ENCODE results near the gene ITPK1.

ITPK1 gene

GRCh38 chr14:93104961-93105360, 10.8 kb downstream of the ITPK1 start:
- H3K79me2 ChIP-seq (ENCODE audit: control insufficient read depth, insufficient read depth, low read length, unreplicated experiment) = peaks cover 14% of the 10 kb centered on the region
- H3K27ac ChIP-seq (ENCODE audit: low read depth, low read length) = peak overlapping the region; percentile 10; the same call in 1 of the 2 replicates
- peaks cover 16% of the 10 kb centered on the region for H3K4me1 ChIP-seq (ENCODE audit: control insufficient read depth, insufficient read depth, low read length, unreplicated experiment)
- H2AFZ ChIP-seq (ENCODE audit: low read length, unreplicated experiment) = no peak overlapping the region
- no peaks in the 10 kb centered on the region for H3K36me3 ChIP-seq (ENCODE audit: insufficient read depth, low read length)
- H3K4me3 ChIP-seq (ENCODE audit: low read depth, low read length) = no peak overlapping the region
- no peaks in the 10 kb centered on the region for H3K27me3 ChIP-seq (ENCODE audit: insufficient read depth, low read length)

- Histone ChIP-seq H3K27me3 (ENCODE audit: insufficient read depth, low read length) (no peaks in the 10 kb centered on the region), H3K27ac (ENCODE audit: low read depth, low read length) (no peak overlapping the region), H2AFZ (ENCODE audit: low read length, unreplicated experiment) (no peak overlapping the region), H3K79me2 (ENCODE audit: control insufficient read depth, insufficient read depth, low read length, unreplicated experiment) (peaks cover 17% of the 10 kb centered on the region), H3K4me1 (ENCODE audit: control insufficient read depth, insufficient read depth, low read length, unreplicated experiment) (peaks cover 16% of the 10 kb centered on the region), H3K4me3 (ENCODE audit: low read depth, low read length) (no peak overlapping the region), H3K36me3 (ENCODE audit: insufficient read depth, low read length) (no peaks in the 10 kb centered on the region)
Observed at GRCh38 chr14:93103392-93104080, 12.2 kb downstream of the ITPK1 start.

- H3K36me3 ChIP-seq (ENCODE audit: insufficient read depth, low read length) = no peaks in the 10 kb centered on the region
- H3K4me3 ChIP-seq (ENCODE audit: low read depth, low read length) = no peak overlapping the region
- no peak overlapping the region for H2AFZ ChIP-seq (ENCODE audit: low read length, unreplicated experiment)
- H3K79me2 ChIP-seq (ENCODE audit: control insufficient read depth, insufficient read depth, low read length, unreplicated experiment) = peaks cover 14% of the 10 kb centered on the region
- no peak overlapping the region for H3K27ac ChIP-seq (ENCODE audit: low read depth, low read length)
- H3K4me1 ChIP-seq (ENCODE audit: control insufficient read depth, insufficient read depth, low read length, unreplicated experiment) = peaks cover 16% of the 10 kb centered on the region
- no peaks in the 10 kb centered on the region for H3K27me3 ChIP-seq (ENCODE audit: insufficient read depth, low read length)
Observed at GRCh38 chr14:93102141-93102540, 13.6 kb downstream of the ITPK1 start.

GRCh38 chr14:93101181-93101580, 14.5 kb downstream of the ITPK1 start:
- Histone ChIP-seq H3K79me2 (ENCODE audit: control insufficient read depth, insufficient read depth, low read length, unreplicated experiment) (peaks cover 16% of the 10 kb centered on the region), H3K4me3 (ENCODE audit: low read depth, low read length) (no peak overlapping the region), H3K27ac (ENCODE audit: low read depth, low read length) (no peak overlapping the region), H3K36me3 (ENCODE audit: insufficient read depth, low read length) (no peaks in the 10 kb centered on the region), H3K27me3 (ENCODE audit: insufficient read depth, low read length) (no peaks in the 10 kb centered on the region), H3K4me1 (ENCODE audit: control insufficient read depth, insufficient read depth, low read length, unreplicated experiment) (peaks cover 16% of the 10 kb centered on the region), H2AFZ (ENCODE audit: low read length, unreplicated experiment) (no peak overlapping the region)

- H3K36me3 ChIP-seq (ENCODE audit: insufficient read depth, low read length) = no peaks in the 10 kb centered on the region
- no peak overlapping the region for H2AFZ ChIP-seq (ENCODE audit: low read length, unreplicated experiment)
- H3K4me3 ChIP-seq (ENCODE audit: low read depth, low read length) = no peak overlapping the region
- H3K4me1 ChIP-seq (ENCODE audit: control insufficient read depth, insufficient read depth, low read length, unreplicated experiment) = peaks cover 11% of the 10 kb centered on the region
- no peaks in the 10 kb centered on the region for H3K27me3 ChIP-seq (ENCODE audit: insufficient read depth, low read length)
- H3K79me2 ChIP-seq (ENCODE audit: control insufficient read depth, insufficient read depth, low read length, unreplicated experiment) = peaks cover 16% of the 10 kb centered on the region
- no peak overlapping the region for H3K27ac ChIP-seq (ENCODE audit: low read depth, low read length)
Observed at GRCh38 chr14:93100570-93100969, 15.2 kb downstream of the ITPK1 start.

- Histone ChIP-seq H3K4me3 (ENCODE audit: low read depth, low read length) (no peak overlapping the region), H3K27ac (ENCODE audit: low read depth, low read length) (no peak overlapping the region), H3K27me3 (ENCODE audit: insufficient read depth, low read length) (no peaks in the 10 kb centered on the region), H3K79me2 (ENCODE audit: control insufficient read depth, insufficient read depth, low read length, unreplicated experiment) (peaks cover 16% of the 10 kb centered on the region), H2AFZ (ENCODE audit: low read length, unreplicated experiment) (no peak overlapping the region), H3K36me3 (ENCODE audit: insufficient read depth, low read length) (no peaks in the 10 kb centered on the region), H3K4me1 (ENCODE audit: control insufficient read depth, insufficient read depth, low read length, unreplicated experiment) (peaks cover 7% of the 10 kb centered on the region)
Observed at GRCh38 chr14:93100100-93100499, 15.6 kb downstream of the ITPK1 start.

GRCh38 chr14:93099643-93100042, 16.1 kb downstream of the ITPK1 start:
- Histone ChIP-seq H3K27me3 (ENCODE audit: insufficient read depth, low read length) (no peaks in the 10 kb centered on the region), H3K4me1 (ENCODE audit: control insufficient read depth, insufficient read depth, low read length, unreplicated experiment) (peaks cover 3% of the 10 kb centered on the region), H3K36me3 (ENCODE audit: insufficient read depth, low read length) (no peaks in the 10 kb centered on the region), H3K79me2 (ENCODE audit: control insufficient read depth, insufficient read depth, low read length, unreplicated experiment) (peaks cover 19% of the 10 kb centered on the region), H3K27ac (ENCODE audit: low read depth, low read length) (no peak overlapping the region), H2AFZ (ENCODE audit: low read length, unreplicated experiment) (no peak overlapping the region), H3K4me3 (ENCODE audit: low read depth, low read length) (no peak overlapping the region)

GRCh38 chr14:93099196-93099595, 16.5 kb downstream of the ITPK1 start:
- Histone ChIP-seq H3K27me3 (ENCODE audit: insufficient read depth, low read length) (no peaks in the 10 kb centered on the region), H3K27ac (ENCODE audit: low read depth, low read length) (no peak overlapping the region), H3K79me2 (ENCODE audit: control insufficient read depth, insufficient read depth, low read length, unreplicated experiment) (peaks cover 20% of the 10 kb centered on the region), H3K4me3 (ENCODE audit: low read depth, low read length) (no peak overlapping the region), H3K4me1 (ENCODE audit: control insufficient read depth, insufficient read depth, low read length, unreplicated experiment) (peaks cover 3% of the 10 kb centered on the region), H3K36me3 (ENCODE audit: insufficient read depth, low read length) (no peaks in the 10 kb centered on the region), H2AFZ (ENCODE audit: low read length, unreplicated experiment) (no peak overlapping the region)

- no peaks in the 10 kb centered on the region for H3K4me1 ChIP-seq (ENCODE audit: control insufficient read depth, insufficient read depth, low read length, unreplicated experiment)
- no peak overlapping the region for H3K27ac ChIP-seq (ENCODE audit: low read depth, low read length)
- peaks cover 14% of the 10 kb centered on the region for H3K79me2 ChIP-seq (ENCODE audit: control insufficient read depth, insufficient read depth, low read length, unreplicated experiment)
- no peaks in the 10 kb centered on the region for H3K27me3 ChIP-seq (ENCODE audit: insufficient read depth, low read length)
- no peak overlapping the region for H2AFZ ChIP-seq (ENCODE audit: low read length, unreplicated experiment)
- H3K4me3 ChIP-seq (ENCODE audit: low read depth, low read length) = no peak overlapping the region
- H3K36me3 ChIP-seq (ENCODE audit: insufficient read depth, low read length) = no peaks in the 10 kb centered on the region
Observed at GRCh38 chr14:93096691-93097322, 18.9 kb downstream of the ITPK1 start.

GRCh38 chr14:93095742-93096510, 19.8 kb downstream of the ITPK1 start:
- peaks cover 14% of the 10 kb centered on the region for H3K79me2 ChIP-seq (ENCODE audit: control insufficient read depth, insufficient read depth, low read length, unreplicated experiment)
- H3K4me3 ChIP-seq (ENCODE audit: low read depth, low read length) = no peak overlapping the region
- H3K27ac ChIP-seq (ENCODE audit: low read depth, low read length) = no peak overlapping the region
- no peaks in the 10 kb centered on the region for H3K36me3 ChIP-seq (ENCODE audit: insufficient read depth, low read length)
- no peaks in the 10 kb centered on the region for H3K27me3 ChIP-seq (ENCODE audit: insufficient read depth, low read length)
- H2AFZ ChIP-seq (ENCODE audit: low read length, unreplicated experiment) = no peak overlapping the region
- H3K4me1 ChIP-seq (ENCODE audit: control insufficient read depth, insufficient read depth, low read length, unreplicated experiment) = no peaks in the 10 kb centered on the region

Measured in ACC112 (cell line).